GM19372 (cell line): ENCODE data around the gene SERPINB8.
"Not testable (repeated sequence)": the region's sequence is repeated elsewhere in the genome, so short reads cannot be mapped to it uniquely, and the experiment has no call there.

Experiments
- ATAC-seq: cut with Tn5 transposase; IDR thresholded peaks from one replicate; pipeline ENCODE4 v1.9.1; 2021; ENCODE audit warnings: mild to moderate bottlenecking, low read depth, moderate library complexity; ENCODE audit not compliant: unreplicated experiment

The SERPINB8 gene, protein sequence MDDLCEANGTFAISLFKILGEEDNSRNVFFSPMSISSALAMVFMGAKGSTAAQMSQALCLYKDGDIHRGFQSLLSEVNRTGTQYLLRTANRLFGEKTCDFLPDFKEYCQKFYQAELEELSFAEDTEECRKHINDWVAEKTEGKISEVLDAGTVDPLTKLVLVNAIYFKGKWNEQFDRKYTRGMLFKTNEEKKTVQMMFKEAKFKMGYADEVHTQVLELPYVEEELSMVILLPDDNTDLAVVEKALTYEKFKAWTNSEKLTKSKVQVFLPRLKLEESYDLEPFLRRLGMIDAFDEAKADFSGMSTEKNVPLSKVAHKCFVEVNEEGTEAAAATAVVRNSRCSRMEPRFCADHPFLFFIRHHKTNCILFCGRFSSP

GRCh38 chr18:63969942-63970808, at the start of gene SERPINB8:
SERPINB8 (plus strand) TSS chr18:63970081; CDS start chr18:63978309, 8,228 bp downstream.
- ATAC-seq = peak; percentile 92

GRCh38 chr18:63922049-63922448, 47.8 kb upstream of the SERPINB8 start:
- no peak for ATAC-seq

GRCh38 chr18:63924551-63924950, 45.3 kb upstream of the SERPINB8 start:
- ATAC-seq = no peak

- ATAC-seq = no peak
These were observed 41.5 kb upstream of the SERPINB8 start for GRCh38 chr18:63928331-63928730.

GRCh38 chr18:63929369-63929768, 40.5 kb upstream of the SERPINB8 start:
- ATAC-seq = not testable (repeated sequence)

GRCh38 chr18:63930773-63931354, 39.0 kb upstream of the SERPINB8 start:
- ATAC-seq = no peak

DNA sequence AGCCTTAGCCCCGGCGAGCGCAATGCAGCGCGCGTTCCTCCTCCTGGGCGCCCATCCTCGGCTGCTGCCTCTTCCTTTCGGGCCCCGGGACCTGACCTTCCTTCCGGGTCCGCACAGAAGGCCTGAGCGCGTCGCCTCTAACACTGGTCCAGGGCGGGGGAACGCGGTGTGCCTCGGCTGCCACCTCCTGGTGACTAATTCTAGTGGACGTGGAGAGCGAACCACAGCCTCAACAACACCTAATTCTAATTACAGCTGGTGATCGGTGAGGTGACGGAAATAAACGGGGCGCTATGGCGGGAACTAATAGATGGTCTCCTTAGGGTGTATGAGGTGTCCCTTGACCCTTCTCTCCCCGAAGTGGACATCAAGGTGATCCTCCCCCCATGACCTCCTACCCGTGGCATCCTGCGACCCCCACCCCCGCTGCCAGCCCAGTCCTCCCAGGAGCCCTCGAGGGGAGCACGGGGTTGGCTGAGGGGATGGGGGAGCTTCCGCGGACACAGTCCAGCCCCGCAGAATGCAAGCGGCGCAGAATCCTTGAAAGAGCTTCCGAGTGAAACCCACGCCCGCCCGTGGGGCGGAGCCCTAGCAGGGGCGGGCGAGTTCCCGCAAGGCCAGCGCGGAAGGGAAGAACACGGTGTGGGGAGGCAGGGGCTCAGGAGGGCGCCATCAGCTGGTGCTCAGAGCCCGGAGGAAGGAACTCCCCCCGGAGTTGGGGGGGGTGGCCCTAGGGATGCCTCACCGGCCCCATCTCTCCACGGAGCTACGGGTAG, 33.5 kb upstream of the SERPINB8 start:
- ATAC-seq = peak; percentile 98

GRCh38 chr18:63936932-63937393, 32.9 kb upstream of the SERPINB8 start:
- ATAC-seq = no peak

DNA sequence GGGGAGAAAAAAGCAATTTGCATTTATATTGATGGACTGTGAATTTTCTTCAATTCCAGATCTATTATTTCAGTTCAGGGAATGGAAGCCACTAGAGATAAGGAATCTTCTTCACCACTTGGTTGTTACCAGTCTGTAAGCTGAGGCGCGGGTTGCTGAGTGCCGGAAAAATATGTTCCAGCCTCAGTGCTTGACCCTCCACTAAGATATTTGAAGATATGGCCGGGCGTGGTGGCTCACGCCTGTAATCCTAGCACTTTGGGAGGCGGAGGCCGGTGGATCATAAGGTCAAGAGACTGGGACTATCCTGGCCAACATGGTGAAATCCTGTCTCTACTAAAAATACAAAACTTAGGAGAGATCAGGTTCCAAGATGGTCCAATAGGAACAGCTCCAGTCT, 29.9 kb upstream of the SERPINB8 start:
- ATAC-seq = no peak

DNA sequence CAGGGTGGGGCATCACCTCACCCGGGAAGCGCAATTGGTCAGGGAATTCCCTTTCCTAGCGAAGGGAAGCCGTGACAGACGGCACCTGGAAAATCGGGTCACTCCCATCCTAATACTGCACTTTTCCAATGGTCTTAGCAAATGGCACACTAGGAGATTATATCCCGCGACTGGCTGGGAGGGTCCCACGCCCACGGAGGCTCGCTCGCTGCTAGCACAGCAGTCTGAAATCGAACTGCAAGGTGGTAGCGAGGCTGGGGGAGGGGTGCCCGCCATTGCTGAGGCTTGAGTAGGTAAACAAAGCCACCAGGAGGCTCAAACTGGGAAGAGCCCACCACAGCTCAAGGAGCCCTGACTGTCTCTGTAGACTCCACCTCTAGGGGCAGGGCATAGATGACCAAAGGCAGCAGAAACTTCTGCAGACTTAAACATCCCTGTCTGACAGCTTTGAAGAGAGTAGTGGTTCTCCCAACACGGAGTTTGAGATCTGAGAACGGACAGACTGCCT, 29.3 kb upstream of the SERPINB8 start:
- not testable (repeated sequence) for ATAC-seq

GRCh38 chr18:63947051-63947790, 22.7 kb upstream of the SERPINB8 start:
- ATAC-seq = no peak

DNA sequence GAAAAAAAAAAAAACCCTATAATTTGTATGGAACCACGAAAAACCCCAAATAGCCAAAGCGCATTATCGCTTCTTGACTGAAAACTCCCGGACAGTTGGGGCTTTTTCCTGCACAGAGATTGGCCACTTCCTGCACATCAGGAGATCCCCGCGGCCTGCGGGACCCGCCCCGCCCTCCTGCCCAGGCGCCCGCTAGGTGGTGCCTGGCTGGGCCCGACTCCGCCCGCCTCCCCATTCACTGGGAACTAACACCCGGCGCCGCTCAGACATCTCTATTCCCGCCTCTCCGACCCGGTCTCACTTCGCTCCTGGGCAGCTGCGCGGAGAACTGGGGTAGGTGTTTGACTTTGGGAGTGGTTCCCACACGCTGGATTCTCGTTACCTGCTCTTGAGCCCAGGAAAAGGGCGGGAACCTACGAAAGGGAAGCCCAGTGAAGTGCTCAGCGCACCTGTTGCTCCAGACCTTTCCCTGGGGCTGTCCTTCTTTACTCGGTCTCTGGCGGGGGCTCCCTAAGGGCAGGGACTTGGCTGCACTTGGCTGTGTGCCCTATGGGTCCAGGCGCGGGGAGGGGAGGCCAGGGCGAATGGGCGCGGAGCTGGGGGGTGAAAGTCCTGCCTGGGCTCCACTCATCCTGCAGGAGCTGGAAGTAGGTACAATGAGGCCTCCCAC, 20.7 kb upstream of the SERPINB8 start, which contains the start of gene HMSD:
TSS of gene HMSD (plus strand) at position 234 of the 670 bp plus-strand sequence. CDS start 4,155 bp downstream, outside the sequence.
- peak; percentile 87 for ATAC-seq

DNA sequence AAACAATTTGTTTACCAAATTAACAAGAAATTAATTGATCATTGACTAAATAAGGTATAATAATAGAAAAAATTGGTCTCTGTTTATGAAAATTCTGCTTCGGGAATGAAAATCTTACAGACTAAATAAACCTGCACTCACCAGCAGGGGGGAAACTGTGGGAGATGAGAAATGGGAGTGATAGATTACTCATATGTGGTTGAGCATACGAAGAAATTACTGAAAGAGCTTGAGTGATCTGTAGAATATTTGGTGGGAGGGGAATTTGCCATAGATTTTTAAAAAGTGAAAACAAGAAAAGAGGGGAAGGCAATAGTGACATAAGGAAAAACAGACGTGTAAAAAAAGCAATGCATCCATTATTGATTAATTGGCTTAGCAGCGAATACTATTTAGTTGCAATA, 18.6 kb upstream of the SERPINB8 start:
- ATAC-seq = peak; percentile 49

DNA sequence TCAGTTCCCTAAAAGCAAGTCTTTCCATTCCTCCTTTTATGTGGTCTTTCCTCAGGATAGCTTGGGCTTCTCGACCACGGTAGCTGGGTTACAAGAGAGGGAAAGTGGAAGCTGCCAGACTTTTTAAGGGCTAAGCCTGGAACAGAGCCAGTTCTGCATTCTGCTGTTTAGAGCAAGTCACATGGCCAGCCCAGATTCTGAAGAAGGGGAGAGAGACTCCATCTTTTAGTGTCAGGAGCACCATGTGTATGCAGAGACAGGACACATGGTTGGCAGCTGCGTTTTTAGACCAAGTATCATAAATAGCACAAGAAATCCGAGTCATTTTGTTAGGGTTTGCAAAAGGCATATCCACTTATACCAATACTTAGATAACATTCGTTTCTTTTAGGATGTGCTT, 16.1 kb upstream of the SERPINB8 start:
- ATAC-seq = no peak

GRCh38 chr18:63956755-63957154, 13.1 kb upstream of the SERPINB8 start:
- no peak for ATAC-seq

- ATAC-seq = no peak
These were observed 9.0 kb upstream of the SERPINB8 start for GRCh38 chr18:63960891-63961290.

- ATAC-seq = no peak
These were observed 8.4 kb upstream of the SERPINB8 start for GRCh38 chr18:63961435-63961980.

DNA sequence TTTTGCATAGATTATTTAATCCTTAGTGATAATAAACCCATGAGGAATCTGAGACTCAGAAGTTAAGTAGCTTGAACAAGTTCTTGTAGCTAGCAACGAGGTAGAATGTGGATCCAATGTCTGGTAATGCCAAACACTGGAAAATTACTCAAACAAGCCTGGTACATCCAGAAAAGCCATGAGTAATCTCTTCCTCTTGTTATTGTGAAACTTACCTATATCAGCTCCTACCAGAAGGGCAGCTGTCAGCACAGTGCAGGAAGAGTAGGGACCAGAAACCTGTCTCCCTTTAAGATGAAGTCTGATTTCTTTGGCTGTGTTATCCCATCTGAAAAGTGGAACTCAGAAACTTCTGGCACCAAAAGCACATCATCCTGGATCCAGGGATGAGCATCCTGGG, 7.7 kb upstream of the SERPINB8 start:
- no peak for ATAC-seq
